Cerebellar nuclear complex (tissue), 1 donor: Measurements from ENCODE around the gene HYDIN.
"Not testable (repeated sequence)": the region's sequence is repeated elsewhere in the genome, so short reads cannot be mapped to it uniquely, and the experiment has no call there.

ENCODE experiments used
- DNase-seq, 2 experiments: peaks; one replicate each; lab custom pipeline; 2025; lab: John Stamatoyannopoulos, UW

HYDIN gene

GRCh38 chr16:70999735-71000134 is 230.8 kb downstream of the HYDIN start:
- not testable (repeated sequence) for DNase-seq

GRCh38 chr16:70995799-70996198 is 234.7 kb downstream of the HYDIN start:
- DNase-seq: not testable (repeated sequence)

GRCh38 chr16:70992511-70992910 is 238.0 kb downstream of the HYDIN start:
- DNase-seq: not testable (repeated sequence)

GRCh38 chr16:70987019-70987715 is 243.4 kb downstream of the HYDIN start:
- not testable (repeated sequence) for DNase-seq

GRCh38 chr16:70984675-70985074 is 245.8 kb downstream of the HYDIN start:
- not testable (repeated sequence) for DNase-seq

- DNase-seq: not testable (repeated sequence)
Observed at GRCh38 chr16:70968332-70968731, 262.2 kb downstream of the HYDIN start.

GRCh38 chr16:70960169-70960568 is 270.4 kb downstream of the HYDIN start:
- not testable (repeated sequence) for DNase-seq

GRCh38 chr16:70954922-70955321 is 275.6 kb downstream of the HYDIN start:
- DNase-seq: not testable (repeated sequence)

GRCh38 chr16:70953824-70954223 is 276.7 kb downstream of the HYDIN start:
- not testable (repeated sequence) for DNase-seq

- not testable (repeated sequence) for DNase-seq
Observed at GRCh38 chr16:70943551-70943950, 287.0 kb downstream of the HYDIN start.

GRCh38 chr16:70939690-70940359 is 290.7 kb downstream of the HYDIN start:
- not testable (repeated sequence) for DNase-seq

GRCh38 chr16:70936781-70937525 is 293.6 kb downstream of the HYDIN start:
- not testable (repeated sequence) for DNase-seq

- DNase-seq: not testable (repeated sequence)
Observed at GRCh38 chr16:70935325-70935724, 295.2 kb downstream of the HYDIN start.

GRCh38 chr16:70933746-70934145 is 296.8 kb downstream of the HYDIN start:
- not testable (repeated sequence) for DNase-seq

- not testable (repeated sequence) for DNase-seq
Observed at GRCh38 chr16:70930757-70931156, 299.8 kb downstream of the HYDIN start.

- DNase-seq: not testable (repeated sequence)
Observed at GRCh38 chr16:70922164-70922563, 308.4 kb downstream of the HYDIN start.

GRCh38 chr16:70920661-70921060 is 309.9 kb downstream of the HYDIN start:
- DNase-seq: not testable (repeated sequence)

- not testable (repeated sequence) for DNase-seq
Observed at GRCh38 chr16:70888208-70888607, 342.3 kb downstream of the HYDIN start.

- not testable (repeated sequence) for DNase-seq
Observed at GRCh38 chr16:70884652-70885051, 345.9 kb downstream of the HYDIN start.

- DNase-seq: not testable (repeated sequence)
Observed at GRCh38 chr16:70882311-70882710, 348.2 kb downstream of the HYDIN start.

GRCh38 chr16:70877895-70878294 is 352.6 kb downstream of the HYDIN start:
- DNase-seq: not testable (repeated sequence)

GRCh38 chr16:70876442-70876841 is 354.1 kb downstream of the HYDIN start:
- not testable (repeated sequence) for DNase-seq
